Omental fat pad (tissue), 4 donors: ENCODE data around the gene RORC. TPM values are rescaled to one million over a fixed set of nuclear protein-coding genes. Genes with fewer than 3 reads are reported as not detected.

Experiments
- ATAC-seq: fragments of 150-250 bp; one replicate; pipeline ENCODE4 v1.9.1; 2016; ENCODE audit warnings: mild to moderate bottlenecking, moderate library complexity; ENCODE audit not compliant: low FRiP score
- DNase-seq: peaks from one replicate; pipeline ENCODE4 v3.0.0-alpha.2; 2019; ENCODE audit warnings: low spot score
- CTCF ChIP-seq, 3 donors: fragments of 450-650 bp; IDR thresholded peaks; one replicate each; pipeline ENCODE4 v1.5.1; 2016 to 2017; ENCODE audit warnings: antibody characterized with exemption in 3 of 3, mild to moderate bottlenecking in 3 of 3, moderate library complexity in 2 of 3
- total RNA-seq, 4 donors: library from RNA; depleted of rRNA; stranded (reverse); fragments of >200 nt; gene quantifications; one replicate each; pipeline ENCODE4 v1.1.0, GENCODE V29; 2016

Gene RORC
- total RNA-seq, 4 donors from 2014 or later = 2.0 to 16.0 (median 5.8) TPM; not detected in 1

GRCh38 chr1:151864411-151864810 is 32.8 kb upstream of the RORC start:
- TF ChIP-seq CTCF (IDR thresholded peaks at IDR 0.05) = no peak
- peak; percentile 33 for ATAC-seq
- no peak for DNase-seq

- DNase-seq = no peak
- no peak for TF ChIP-seq CTCF (IDR thresholded peaks at IDR 0.05)
- ATAC-seq = no peak
These were observed 31.0 kb upstream of the RORC start for GRCh38 chr1:151862604-151863003.

GRCh38 chr1:151860504-151861187 is 29.0 kb upstream of the RORC start:
- TF ChIP-seq CTCF (IDR thresholded peaks at IDR 0.05) = no peak
- no peak for ATAC-seq
- DNase-seq = no peak

DNA sequence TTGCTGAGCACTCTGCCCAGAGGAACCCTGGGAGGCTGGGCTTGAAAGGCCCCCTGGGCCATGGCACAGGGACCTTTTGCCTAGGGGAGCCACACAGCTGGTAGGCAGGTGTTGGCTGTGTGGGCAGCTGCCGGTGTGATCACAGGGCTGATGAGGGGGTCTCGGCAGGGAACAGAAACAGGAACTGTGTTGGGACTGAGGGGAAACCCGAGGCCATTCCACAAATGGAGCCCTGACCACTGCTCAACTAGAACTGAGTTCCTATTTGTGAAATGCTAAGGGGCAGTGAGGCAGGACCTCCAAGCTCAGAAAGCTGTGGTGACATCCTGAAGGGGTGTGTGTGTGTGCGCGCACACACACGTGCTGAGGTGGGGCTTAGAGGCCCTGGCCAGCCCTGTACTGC is 28.3 kb upstream of the RORC start:
- ATAC-seq (no peak), DNase-seq (no peak)
- TF ChIP-seq CTCF (IDR thresholded peaks at IDR 0.05) = no peak

DNA sequence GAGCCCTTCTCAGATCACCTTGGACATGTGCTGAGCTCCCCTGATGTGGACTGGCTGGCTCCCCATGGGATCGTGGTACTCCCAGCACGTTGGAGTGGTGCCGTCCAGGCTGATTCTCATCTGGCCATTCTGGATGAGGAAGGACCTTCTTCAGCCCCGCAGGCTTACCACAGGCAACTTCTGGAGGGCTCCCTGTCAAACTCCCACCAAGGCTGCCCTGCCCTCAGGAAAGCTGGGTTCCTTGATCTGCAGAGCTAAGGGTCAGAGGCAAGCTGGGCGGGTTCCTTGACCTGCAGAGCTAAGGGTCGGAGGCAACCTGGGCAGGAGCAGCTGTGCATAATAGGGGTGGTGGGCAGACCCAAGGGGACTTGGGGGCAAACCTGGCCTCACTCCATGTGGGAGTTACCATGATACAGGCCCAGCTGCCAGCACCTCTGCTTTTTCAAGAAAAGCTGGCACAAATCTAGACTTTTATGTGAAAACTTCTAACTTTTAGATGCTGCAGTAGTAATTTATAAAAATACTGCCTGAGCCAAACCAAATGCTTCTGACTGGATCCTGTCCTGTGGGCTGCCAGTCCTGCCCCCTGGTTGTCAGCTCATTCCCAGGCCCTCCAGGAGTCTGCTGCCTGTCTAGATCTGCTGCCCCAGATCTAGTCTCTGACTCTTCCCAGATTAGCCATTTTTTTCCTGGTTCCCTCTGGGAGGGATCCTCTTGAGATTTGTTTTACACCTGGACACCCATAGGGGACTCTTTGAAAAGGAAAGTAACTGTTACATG is 27.5 kb upstream of the RORC start:
- no peak for ATAC-seq
- DNase-seq = no peak
- no peak for TF ChIP-seq CTCF (IDR thresholded peaks at IDR 0.05)

DNA sequence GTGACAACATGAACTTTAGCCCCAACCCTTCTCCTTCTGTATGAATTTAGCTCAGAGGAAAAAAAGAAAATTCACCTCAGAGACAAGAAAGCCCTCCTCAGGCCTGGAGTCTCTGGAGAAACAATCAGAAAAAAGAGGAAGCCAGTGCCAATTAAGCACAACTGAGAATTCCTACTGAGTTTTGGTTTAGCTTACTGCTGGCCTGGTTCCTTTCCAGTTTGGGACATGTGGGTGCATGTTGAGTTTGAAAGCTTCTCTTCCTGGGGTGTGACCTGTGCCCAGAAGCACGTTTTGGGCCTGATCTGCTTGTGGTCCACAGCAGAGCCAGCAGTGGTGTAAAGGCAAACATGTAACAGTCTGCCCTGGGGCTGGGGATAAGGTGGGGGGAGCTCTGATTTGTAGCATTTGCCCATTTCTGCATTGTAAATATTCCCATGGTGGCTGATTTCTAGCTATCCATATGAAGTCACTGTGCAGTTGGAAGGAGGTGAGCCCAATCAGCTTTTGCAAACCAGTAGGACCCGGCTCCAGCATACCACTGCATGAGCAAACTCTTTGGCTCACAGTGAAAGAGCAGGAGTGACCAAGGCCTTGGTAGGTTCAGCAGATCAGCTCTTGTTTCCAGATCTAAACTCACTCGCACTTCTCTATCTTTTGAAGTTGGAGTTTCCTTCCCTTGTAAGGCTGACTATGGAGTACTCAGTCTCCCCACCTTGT is 26.6 kb upstream of the RORC start:
- TF ChIP-seq CTCF (IDR thresholded peaks at IDR 0.05) = no peak
- ATAC-seq (no peak), DNase-seq (no peak)
